ENCODE measurements around the gene PSD2. TPM values are rescaled to one million over a fixed set of nuclear protein-coding genes. Genes with fewer than 3 reads are reported as not detected.

PSD2 gene
- total RNA-seq, 1 experiment from 2014 or later = not detected

DNA sequence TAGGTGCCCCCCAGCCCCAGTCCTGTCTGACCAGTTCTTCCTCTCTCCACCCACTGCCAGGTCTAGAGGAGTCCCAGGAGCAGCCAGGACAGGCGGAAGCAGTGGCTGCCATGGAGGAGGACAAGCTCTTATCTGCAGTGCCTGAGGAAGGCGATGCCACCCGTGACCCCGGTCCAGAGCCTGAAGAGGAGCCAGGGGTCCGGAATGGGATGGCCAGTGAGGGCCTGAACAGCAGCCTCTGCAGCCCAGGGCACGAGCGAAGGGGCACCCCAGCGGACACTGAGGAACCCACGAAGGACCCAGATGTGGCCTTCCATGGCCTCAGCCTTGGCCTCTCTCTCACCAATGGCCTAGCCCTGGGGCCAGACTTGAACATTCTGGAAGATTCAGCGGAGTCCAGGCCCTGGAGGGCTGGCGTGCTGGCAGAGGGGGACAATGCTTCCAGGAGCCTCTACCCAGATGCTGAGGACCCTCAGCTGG lies 13.8 kb downstream of the PSD2 start:
- CTCF ChIA-PET = no interaction called here
- no peak for DNase-seq
- no peak overlapping the region for H3K27ac Mint-ChIP-seq (ENCODE audit: unreplicated experiment)
- intact Hi-C loops (cut with micrococcal nuclease; ENCODE audit: unreplicated experiment) = no loop called here
- TF ChIP-seq, protein P1, sequence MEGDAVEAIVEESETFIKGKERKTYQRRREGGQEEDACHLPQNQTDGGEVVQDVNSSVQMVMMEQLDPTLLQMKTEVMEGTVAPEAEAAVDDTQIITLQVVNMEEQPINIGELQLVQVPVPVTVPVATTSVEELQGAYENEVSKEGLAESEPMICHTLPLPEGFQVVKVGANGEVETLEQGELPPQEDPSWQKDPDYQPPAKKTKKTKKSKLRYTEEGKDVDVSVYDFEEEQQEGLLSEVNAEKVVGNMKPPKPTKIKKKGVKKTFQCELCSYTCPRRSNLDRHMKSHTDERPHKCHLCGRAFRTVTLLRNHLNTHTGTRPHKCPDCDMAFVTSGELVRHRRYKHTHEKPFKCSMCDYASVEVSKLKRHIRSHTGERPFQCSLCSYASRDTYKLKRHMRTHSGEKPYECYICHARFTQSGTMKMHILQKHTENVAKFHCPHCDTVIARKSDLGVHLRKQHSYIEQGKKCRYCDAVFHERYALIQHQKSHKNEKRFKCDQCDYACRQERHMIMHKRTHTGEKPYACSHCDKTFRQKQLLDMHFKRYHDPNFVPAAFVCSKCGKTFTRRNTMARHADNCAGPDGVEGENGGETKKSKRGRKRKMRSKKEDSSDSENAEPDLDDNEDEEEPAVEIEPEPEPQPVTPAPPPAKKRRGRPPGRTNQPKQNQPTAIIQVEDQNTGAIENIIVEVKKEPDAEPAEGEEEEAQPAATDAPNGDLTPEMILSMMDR (IDR thresholded peaks at IDR 0.05; ENCODE audit: unreplicated experiment) = no peak
- peaks cover 88% of the 10 kb centered on the region for H3K27me3 Mint-ChIP-seq (ENCODE audit: unreplicated experiment)
- H3K4me1 Mint-ChIP-seq (ENCODE audit: low read depth, unreplicated experiment) = no peaks in the 10 kb centered on the region
- no peaks in the 10 kb centered on the region for H3K36me3 Mint-ChIP-seq (ENCODE audit: insufficient read depth, unreplicated experiment)
- no TSS peak for BruUV-seq (replicated peaks)
- no peaks in the 10 kb centered on the region for H3K9me3 Mint-ChIP-seq (ENCODE audit: low read depth, unreplicated experiment)
- no peak overlapping the region for H3K4me3 Mint-ChIP-seq (ENCODE audit: low read depth, unreplicated experiment)

DNA sequence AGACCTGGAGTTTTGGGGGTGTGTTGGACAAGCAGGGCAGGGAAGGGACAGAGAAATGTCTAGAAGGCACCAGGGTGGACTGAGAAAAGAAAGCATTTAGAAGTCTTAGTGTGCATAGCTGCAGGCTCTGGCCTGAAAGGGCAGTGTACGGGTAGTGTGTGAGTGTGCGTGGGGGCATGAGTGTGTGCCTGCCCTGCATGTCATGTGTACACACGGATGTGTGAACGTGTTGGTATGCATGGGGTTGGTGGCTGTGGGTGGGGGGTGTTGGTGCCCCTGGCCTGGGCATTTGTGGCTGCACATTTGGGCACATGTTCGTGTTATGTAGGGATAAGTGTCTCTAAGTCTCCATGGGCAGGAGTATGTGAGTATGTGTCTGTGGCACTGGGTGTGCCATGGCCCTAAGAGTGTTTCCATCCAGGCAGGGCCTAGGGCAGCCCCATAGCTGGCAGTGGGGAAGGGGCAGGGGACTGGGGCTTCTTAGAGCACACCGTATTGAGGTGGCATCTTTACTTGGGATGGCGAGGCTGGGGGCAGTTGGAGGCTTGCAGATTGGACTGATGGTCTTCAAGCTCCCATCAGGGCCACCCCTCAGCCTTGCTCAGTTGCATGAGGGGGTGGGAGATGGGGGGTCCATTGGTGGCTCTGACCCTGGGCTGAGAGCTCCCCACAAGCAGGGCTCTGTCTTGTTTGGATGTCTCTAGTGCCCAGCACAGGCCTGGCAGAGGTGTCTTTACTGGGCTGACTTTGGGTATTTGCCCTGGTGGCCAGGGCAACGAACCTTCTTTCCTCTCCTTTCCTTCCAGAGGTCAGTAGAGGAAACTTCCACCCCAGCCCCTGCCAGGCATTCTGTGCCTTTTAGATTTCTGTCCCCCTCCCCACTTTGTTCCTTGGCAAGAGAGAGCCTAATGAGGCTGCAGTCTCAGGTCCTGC lies 15.0 kb downstream of the PSD2 start:
- CTCF ChIA-PET = interaction anchor here (0.5 kb wide), 1 partner anchor 34 kb away, joined by 4 read pairs; no protein-coding TSS in a partner anchor
- intact Hi-C loops (cut with micrococcal nuclease; ENCODE audit: unreplicated experiment) = no loop called here
- Mint-ChIP-seq H3K27me3 (ENCODE audit: unreplicated experiment) (peaks cover 86% of the 10 kb centered on the region), H3K9me3 (ENCODE audit: low read depth, unreplicated experiment) (no peaks in the 10 kb centered on the region), H3K4me1 (ENCODE audit: low read depth, unreplicated experiment) (no peaks in the 10 kb centered on the region), H3K4me3 (ENCODE audit: low read depth, unreplicated experiment) (no peak overlapping the region), H3K27ac (ENCODE audit: unreplicated experiment) (no peak overlapping the region), H3K36me3 (ENCODE audit: insufficient read depth, unreplicated experiment) (no peaks in the 10 kb centered on the region)
- no peak for DNase-seq
- BruUV-seq (replicated peaks) = no TSS peak
- TF ChIP-seq, protein P1 (IDR thresholded peaks at IDR 0.05; ENCODE audit: unreplicated experiment) = no peak

DNA sequence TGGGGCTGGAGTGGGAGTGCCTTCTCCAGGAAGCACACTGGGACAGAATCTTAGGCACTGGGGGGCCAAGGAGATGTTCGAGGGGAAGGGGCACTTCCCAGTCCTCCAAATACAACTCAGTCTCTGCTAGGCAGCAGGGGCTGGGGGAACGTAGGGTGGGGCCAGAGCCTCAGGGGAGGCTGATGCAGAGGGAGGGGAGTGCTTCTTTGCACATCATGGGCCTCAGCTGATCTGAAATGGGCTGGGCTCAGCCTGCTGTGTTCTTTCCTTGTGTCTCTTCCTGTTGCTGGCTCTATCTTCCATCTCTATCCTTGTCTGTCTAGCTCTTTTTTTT lies 15.6 kb downstream of the PSD2 start:
- CTCF ChIA-PET = no interaction called here
- no peaks in the 10 kb centered on the region for H3K36me3 Mint-ChIP-seq (ENCODE audit: insufficient read depth, unreplicated experiment)

DNA sequence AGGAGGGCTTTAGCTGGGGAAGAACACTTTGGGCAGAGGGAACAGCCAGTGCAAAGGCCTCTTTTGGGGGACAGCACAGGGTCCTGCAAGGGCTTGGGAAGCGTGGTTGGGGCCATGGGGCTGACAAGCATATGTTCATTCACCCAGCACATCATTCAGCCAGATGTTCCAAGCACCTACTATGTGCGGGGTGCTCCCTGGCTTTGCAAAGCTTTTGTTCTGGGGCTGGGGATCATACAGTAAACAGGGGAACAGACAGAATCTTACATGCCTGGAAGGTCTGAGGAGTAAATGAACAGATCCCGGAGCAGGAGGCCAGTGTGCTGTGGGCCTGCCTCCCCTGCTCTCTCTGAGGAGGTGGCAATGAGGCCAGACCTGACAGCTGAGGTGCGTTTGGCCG lies 16.7 kb downstream of the PSD2 start:
- CTCF ChIA-PET = interaction anchor here (0.8 kb wide), 1 partner anchor 10 kb away, joined by 3 read pairs; no protein-coding TSS in a partner anchor
- TF ChIP-seq, protein P1 (IDR thresholded peaks at IDR 0.05; ENCODE audit: unreplicated experiment) = no peak
- H3K27me3 Mint-ChIP-seq (ENCODE audit: unreplicated experiment) = peaks cover 89% of the 10 kb centered on the region
- H3K27ac Mint-ChIP-seq (ENCODE audit: unreplicated experiment) = no peak overlapping the region
- H3K36me3 Mint-ChIP-seq (ENCODE audit: insufficient read depth, unreplicated experiment) = no peaks in the 10 kb centered on the region
- H3K9me3 Mint-ChIP-seq (ENCODE audit: low read depth, unreplicated experiment) = no peaks in the 10 kb centered on the region
- BruUV-seq (replicated peaks) = no TSS peak
- no peak for DNase-seq
- no peak overlapping the region for H3K4me3 Mint-ChIP-seq (ENCODE audit: low read depth, unreplicated experiment)
- H3K4me1 Mint-ChIP-seq (ENCODE audit: low read depth, unreplicated experiment) = no peaks in the 10 kb centered on the region
- intact Hi-C loops (cut with micrococcal nuclease; ENCODE audit: unreplicated experiment) = no loop called here

More for the DNA sequence above, 15.6 kb downstream of the PSD2 start:
- Mint-ChIP-seq H3K9me3 (ENCODE audit: low read depth, unreplicated experiment) (no peaks in the 10 kb centered on the region), H3K4me1 (ENCODE audit: low read depth, unreplicated experiment) (no peaks in the 10 kb centered on the region), H3K27ac (ENCODE audit: unreplicated experiment) (no peak overlapping the region), H3K27me3 (ENCODE audit: unreplicated experiment) (peaks cover 86% of the 10 kb centered on the region), H3K4me3 (ENCODE audit: low read depth, unreplicated experiment) (no peak overlapping the region)
- no peak for DNase-seq
- BruUV-seq (replicated peaks) = no TSS peak
- TF ChIP-seq, protein P1 (IDR thresholded peaks at IDR 0.05; ENCODE audit: unreplicated experiment) = no peak
- intact Hi-C loops (cut with micrococcal nuclease; ENCODE audit: unreplicated experiment) = no loop called here

Data from Calu3 (cell line).